DND-41 (cell line): ENCODE data around the gene MPND.

Experiments used
- ATAC-seq: fragments of 200-7000 bp; cut with Tn5 transposase; 3 replicates; pipeline ENCODE4 v1.9.1; 2021; ENCODE audit warnings: low read depth; ENCODE audit not compliant: insufficient read depth
- DNase-seq: peaks from one replicate; pipeline ENCODE4 v3.0.0-alpha.2; 2020
- H2AFZ ChIP-seq: 2 replicates; pipeline ENCODE4 v1.6.0; 2012; ENCODE audit warnings: low read depth, low read length
- H3K27ac ChIP-seq: 2 replicates; pipeline ENCODE4 v1.5.1; 2012; ENCODE audit warnings: low read length, inconsistent platforms
- H3K27me3 ChIP-seq: fragments of 200-600 bp; sonication (generic); 2 replicates; pipeline ENCODE4 v1.6.0; 2012; ENCODE audit warnings: low read length, mild to moderate bottlenecking, inconsistent platforms; ENCODE audit not compliant: insufficient read depth, poor library complexity
- H3K36me3 ChIP-seq: 2 replicates; pipeline ENCODE4 v1.5.1; 2012; ENCODE audit warnings: low read length, inconsistent platforms; ENCODE audit not compliant: insufficient read depth
- H3K4me1 ChIP-seq: 2 replicates; pipeline ENCODE4 v1.5.1; 2012; ENCODE audit warnings: mild to moderate bottlenecking, low read length; ENCODE audit not compliant: insufficient read depth
- H3K4me2 ChIP-seq: 2 replicates; pipeline ENCODE4 v1.6.0; 2012; ENCODE audit warnings: mild to moderate bottlenecking, moderate library complexity, low read length, inconsistent platforms; ENCODE audit not compliant: insufficient read depth
- H3K4me3 ChIP-seq, 2 experiments: fragments of 200-600 bp in 1 of 2; shearing (Covaris generic) in 1 of 2; 2 replicates each; pipeline ENCODE4 v1.5.1; 2012 to 2016; ENCODE audit warnings: inconsistent platforms in 2 of 2, low read length in 2 of 2, mild to moderate bottlenecking in 2 of 2, low read depth in 1 of 2, moderate library complexity in 1 of 2
- H3K79me2 ChIP-seq: 2 replicates; pipeline ENCODE4 v1.6.0; 2012; ENCODE audit warnings: low read length, inconsistent platforms; ENCODE audit not compliant: insufficient read depth
- H3K9ac ChIP-seq: 2 replicates; pipeline ENCODE4 v1.6.0; 2012; ENCODE audit warnings: low read depth, mild to moderate bottlenecking, inconsistent platforms, low read length, moderate library complexity
- H3K9me3 ChIP-seq: 2 replicates; pipeline ENCODE4 v1.5.1; 2012; ENCODE audit warnings: low read length, moderate library complexity, mild to moderate bottlenecking, inconsistent platforms; ENCODE audit not compliant: insufficient read depth, severe bottlenecking
- H4K20me1 ChIP-seq: 2 replicates; pipeline ENCODE4 v1.6.0; 2012; ENCODE audit warnings: low read length; ENCODE audit not compliant: insufficient read depth
- CTCF ChIP-seq: IDR thresholded peaks from 2 replicates; pipeline ENCODE4 v1.5.1; 2012; ENCODE audit warnings: borderline replicate concordance, low read length, moderate library complexity, mild to moderate bottlenecking; ENCODE audit not compliant: poor library complexity, severe bottlenecking; ENCODE audit errors: extremely low read depth
- EZH2 ChIP-seq: IDR thresholded peaks from 3 replicates; pipeline ENCODE4 v1.6.1; 2012; ENCODE audit warnings: borderline replicate concordance, low read depth, mild to moderate bottlenecking, moderate library complexity, low read length, inconsistent platforms; ENCODE audit not compliant: severe bottlenecking

MPND gene

GRCh38 chr19:4400135-4400936, 57.0 kb downstream of the MPND start, which contains the start of gene SH3GL1:
Gene SH3GL1, minus strand, starts transcription at chr19:4400547. Its CDS starts 179 bp downstream, at chr19:4400368.
- ATAC-seq (peak; percentile 60), DNase-seq (peak; percentile 88)
- Histone ChIP-seq H2AFZ (peak within 1 kb of the TSS; percentile 72), H3K4me2 (peak within 1 kb of the TSS; percentile 88), H3K9ac (peak within 1 kb of the TSS; percentile 92), H3K36me3 (peaks cover 47% of the 10 kb centered on the region), H3K4me1 (peaks cover 66% of the 10 kb centered on the region), H3K79me2 (peaks cover 80% of the 10 kb centered on the region), H3K27me3 (no peaks in the 10 kb centered on the region), H3K4me3 (peak within 1 kb of the TSS; percentile 47 to 64; a peak in 3 of 4 replicates), H3K9me3 (no peaks in the 10 kb centered on the region), H3K27ac (peak within 1 kb of the TSS; percentile 47), H4K20me1 (peaks cover 50% of the 10 kb centered on the region)
- TF ChIP-seq EZH2 (no peak), CTCF (peak; percentile 95)

- peak overlapping the region; percentile 20 to 54; a peak in 3 of 4 replicates for H3K4me3 ChIP-seq
- no peaks in the 10 kb centered on the region for H3K9me3 ChIP-seq
- H3K36me3 ChIP-seq = peaks cover 50% of the 10 kb centered on the region
- H3K4me1 ChIP-seq = peaks cover 74% of the 10 kb centered on the region
- ATAC-seq (no peak), DNase-seq (no peak)
- peak overlapping the region; percentile 55 for H3K9ac ChIP-seq
- peak overlapping the region; percentile 49 for H2AFZ ChIP-seq
- peaks cover 81% of the 10 kb centered on the region for H3K79me2 ChIP-seq
- H3K27me3 ChIP-seq = no peaks in the 10 kb centered on the region
- H4K20me1 ChIP-seq = peaks cover 58% of the 10 kb centered on the region
- TF ChIP-seq EZH2 (no peak), CTCF (no peak)
- peak overlapping the region; percentile 67 for H3K27ac ChIP-seq
- peak overlapping the region; percentile 69 for H3K4me2 ChIP-seq
Observed at GRCh38 chr19:4401769-4402170, 58.4 kb downstream of the MPND start.

- peak within 1 kb of the TSS; percentile 92 for H3K9ac ChIP-seq
- peak within 1 kb of the TSS; percentile 59 for H2AFZ ChIP-seq
- H3K4me2 ChIP-seq = peak within 1 kb of the TSS; percentile 87
- H3K4me3 ChIP-seq = peak within 1 kb of the TSS; percentile 65 to 71; a peak in 3 of 4 replicates
- peak within 1 kb of the TSS; percentile 84 for H3K27ac ChIP-seq
- peaks cover 46% of the 10 kb centered on the region for H3K36me3 ChIP-seq
- no peaks in the 10 kb centered on the region for H3K9me3 ChIP-seq
- DNase-seq (peak; percentile 100), ATAC-seq (peak; percentile 95)
- peaks cover 56% of the 10 kb centered on the region for H4K20me1 ChIP-seq
- peaks cover 69% of the 10 kb centered on the region for H3K4me1 ChIP-seq
- H3K27me3 ChIP-seq = no peaks in the 10 kb centered on the region
- TF ChIP-seq CTCF (no peak), EZH2 (no peak)
- peaks cover 81% of the 10 kb centered on the region for H3K79me2 ChIP-seq
Observed at GRCh38 chr19:4402171-4403004, 59.0 kb downstream of the MPND start, which contains the start of gene CHAF1A. Gene CHAF1A, plus strand, starts transcription at chr19:4402640. Its CDS starts 123 bp downstream, at chr19:4402763.
